Measurements from ENCODE around the gene GALNTL6.
"Not testable (repeated sequence)": the region's sequence is repeated elsewhere in the genome, so short reads cannot be mapped to it uniquely, and the experiment has no call there.

Gene GALNTL6

GRCh38 chr4:172675232-172675631 is 862.0 kb downstream of the GALNTL6 start:
- DNase-seq = no peak

GRCh38 chr4:172680691-172681090 is 867.5 kb downstream of the GALNTL6 start:
- DNase-seq = no peak

DNA sequence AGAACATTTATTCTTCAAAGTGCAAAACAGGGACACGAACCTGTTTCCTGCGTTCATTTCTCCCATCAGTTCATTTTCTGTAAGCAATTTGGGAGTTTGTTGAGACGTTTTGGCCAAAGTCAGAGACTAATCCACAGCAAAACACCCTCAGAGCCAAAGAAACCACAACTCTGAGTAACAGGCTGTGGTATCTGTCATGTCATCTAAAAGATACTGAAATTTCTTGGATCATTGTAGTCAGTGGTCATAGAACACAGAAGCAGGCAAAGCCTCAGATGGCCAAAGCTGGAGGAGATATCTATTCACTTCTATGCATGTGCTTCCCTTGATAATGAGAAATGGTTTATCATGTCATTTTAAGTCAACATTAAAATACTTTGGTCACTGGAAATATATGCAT is 869.8 kb downstream of the GALNTL6 start:
- no peak for DNase-seq

DNA sequence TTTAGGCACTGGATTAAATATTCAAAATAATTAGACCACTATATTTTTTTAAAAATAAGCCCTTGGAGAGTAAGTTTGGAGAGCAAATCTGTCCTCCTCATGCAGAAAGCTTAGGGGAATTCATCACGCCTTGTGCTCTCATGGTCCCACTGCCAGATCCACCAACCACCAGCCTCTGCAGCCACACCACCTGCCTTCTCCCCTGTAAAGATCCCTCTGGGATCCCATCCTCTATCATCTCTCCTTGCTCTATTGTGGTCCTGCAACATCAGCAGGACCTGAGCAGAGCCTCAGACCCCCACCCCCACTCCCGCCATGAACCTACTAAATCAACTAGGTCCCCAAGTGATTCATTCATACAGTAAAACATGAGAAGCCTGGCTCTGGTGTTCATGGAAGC is 872.8 kb downstream of the GALNTL6 start:
- no peak for DNase-seq

GRCh38 chr4:172688534-172688933 is 875.3 kb downstream of the GALNTL6 start:
- no peak for DNase-seq

GRCh38 chr4:172691552-172691951 is 878.3 kb downstream of the GALNTL6 start:
- DNase-seq = no peak

DNA sequence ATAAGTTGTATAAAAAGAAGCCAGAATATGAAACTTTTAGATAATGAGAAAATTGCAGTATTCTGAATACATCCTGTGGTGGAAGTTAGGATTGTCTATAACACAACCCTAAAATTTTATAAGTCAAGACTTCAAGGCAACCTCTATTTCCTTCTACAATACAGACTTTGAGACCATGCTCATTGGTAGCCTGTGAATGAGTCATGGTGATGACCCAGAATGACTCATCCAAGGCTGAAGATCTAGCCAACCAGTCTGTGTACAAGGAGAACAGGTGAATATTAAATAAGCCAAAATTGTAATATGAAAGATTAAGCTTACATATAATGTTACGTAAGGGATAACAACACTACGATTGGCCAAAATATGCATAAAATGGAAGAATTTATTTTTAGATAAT is 879.5 kb downstream of the GALNTL6 start:
- no peak for DNase-seq

DNA sequence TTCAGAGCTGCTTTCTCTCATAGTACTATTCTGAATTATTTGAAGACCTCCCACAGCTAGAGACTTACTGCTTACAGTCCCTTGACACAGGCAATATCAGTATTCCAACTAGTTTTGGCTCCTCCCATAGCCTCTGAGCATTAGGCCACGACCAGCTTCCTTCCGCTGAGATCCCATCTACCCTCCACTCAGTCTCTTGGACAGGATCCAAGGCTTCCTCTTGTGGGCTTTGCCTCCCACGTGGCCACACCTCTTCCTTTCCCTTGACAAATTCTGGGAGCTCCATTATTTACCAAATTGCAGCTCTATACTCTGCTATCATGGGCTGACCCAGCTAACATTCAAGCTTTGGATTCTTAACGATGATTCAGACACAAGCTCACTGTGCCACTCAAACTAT is 885.1 kb downstream of the GALNTL6 start:
- DNase-seq = no peak

DNA sequence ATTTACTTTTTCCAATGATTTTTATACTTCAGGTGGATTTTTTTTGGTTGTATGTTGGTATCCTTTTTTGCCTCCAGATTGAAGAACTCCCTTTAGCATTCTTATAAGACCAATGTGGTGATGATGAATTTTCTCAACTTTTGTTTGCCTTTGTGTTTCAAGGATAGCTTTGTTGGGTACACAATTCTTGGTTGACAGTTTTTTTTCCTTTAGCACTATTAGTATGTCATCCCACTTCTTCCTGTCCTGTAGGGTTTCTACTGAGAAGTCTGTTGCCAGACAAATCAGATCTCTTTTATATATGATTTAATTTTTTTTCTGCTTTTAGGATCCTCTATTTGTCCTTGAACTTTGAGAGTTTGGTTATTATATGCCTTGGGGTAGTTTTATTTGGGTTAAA is 892.4 kb downstream of the GALNTL6 start:
- DNase-seq = no peak

DNA sequence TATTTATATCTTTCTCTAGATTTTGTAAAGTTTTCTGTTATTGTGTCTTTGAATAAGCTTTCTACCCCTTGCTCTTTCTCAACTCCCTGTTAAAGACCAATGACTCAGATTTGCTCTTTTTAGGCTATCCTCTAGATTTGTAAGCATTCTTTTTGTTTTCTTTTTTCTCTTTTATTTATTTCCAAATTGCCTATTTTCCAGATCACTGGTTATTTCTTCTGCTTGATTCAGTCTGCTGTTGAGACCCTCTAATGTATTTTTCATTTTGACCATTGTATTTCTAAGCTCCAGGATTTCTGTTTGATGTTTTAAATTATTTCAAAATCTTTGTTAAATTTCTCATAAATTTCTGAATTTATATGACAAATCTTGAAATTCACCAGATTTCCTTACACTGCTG is 892.8 kb downstream of the GALNTL6 start:
- no peak for DNase-seq

DNA sequence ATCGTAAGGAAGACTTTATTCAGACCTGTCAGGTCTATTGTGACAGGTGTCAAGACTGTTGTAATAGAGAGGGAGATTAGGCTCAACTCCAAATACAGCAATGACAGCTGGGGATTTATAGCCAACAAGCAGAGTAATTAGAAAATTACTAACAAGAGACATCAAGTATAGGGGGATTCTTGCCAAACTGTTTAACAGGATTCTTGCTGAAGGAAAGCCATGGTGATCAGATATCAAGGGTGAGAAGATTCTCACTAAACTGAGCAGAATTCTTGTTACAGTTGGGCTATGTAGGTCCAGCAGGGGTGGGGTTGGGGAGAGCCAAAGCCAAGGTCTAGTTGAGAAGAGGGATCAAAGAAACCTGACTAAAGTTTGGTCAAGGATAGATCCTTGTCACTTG is 894.4 kb downstream of the GALNTL6 start:
- no peak for DNase-seq

- no peak for DNase-seq
Observed at GRCh38 chr4:172708184-172708583, 895.0 kb downstream of the GALNTL6 start.

GRCh38 chr4:172709376-172709775 is 896.2 kb downstream of the GALNTL6 start:
- DNase-seq = no peak

DNA sequence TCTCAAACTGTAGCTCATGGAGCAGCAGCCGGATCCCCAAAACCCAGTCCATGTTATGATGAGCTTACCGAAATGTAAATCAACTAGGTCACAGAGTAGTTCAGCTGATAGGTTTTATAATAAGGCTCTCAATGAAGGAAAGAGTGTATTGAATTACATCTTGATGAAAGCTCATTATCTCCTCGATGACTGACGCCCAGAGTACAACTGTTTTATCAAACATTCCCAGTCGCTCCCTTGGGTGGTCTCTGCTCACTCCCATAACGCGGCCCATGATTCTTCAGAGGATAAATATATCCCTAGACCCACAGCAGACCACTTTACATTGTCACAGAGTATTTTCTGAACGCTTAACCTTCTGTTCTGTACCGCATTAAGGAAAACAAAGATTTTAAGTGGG is 903.1 kb downstream of the GALNTL6 start:
- DNase-seq = no peak

DNA sequence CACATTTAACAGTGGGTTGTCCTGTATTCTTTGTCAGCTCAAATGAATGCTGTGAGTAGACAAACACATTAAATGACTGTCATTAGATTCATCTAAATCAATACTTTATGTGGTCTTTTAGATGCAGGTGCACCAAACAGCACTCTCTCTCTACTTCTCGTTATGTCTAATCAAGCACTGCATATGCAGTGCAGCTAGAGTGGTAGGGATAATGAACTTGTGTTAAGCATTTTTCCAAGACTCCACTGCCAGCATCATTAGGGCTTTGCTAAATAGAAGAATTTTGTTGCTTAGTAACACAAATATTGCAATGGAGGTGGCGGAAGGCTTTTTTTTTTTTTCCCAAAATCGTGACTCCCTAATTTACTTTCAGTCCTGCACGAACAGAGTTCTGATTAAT is 908.5 kb downstream of the GALNTL6 start:
- DNase-seq = no peak

- no peak for DNase-seq
Observed at GRCh38 chr4:172725581-172725980, 912.4 kb downstream of the GALNTL6 start.

DNA sequence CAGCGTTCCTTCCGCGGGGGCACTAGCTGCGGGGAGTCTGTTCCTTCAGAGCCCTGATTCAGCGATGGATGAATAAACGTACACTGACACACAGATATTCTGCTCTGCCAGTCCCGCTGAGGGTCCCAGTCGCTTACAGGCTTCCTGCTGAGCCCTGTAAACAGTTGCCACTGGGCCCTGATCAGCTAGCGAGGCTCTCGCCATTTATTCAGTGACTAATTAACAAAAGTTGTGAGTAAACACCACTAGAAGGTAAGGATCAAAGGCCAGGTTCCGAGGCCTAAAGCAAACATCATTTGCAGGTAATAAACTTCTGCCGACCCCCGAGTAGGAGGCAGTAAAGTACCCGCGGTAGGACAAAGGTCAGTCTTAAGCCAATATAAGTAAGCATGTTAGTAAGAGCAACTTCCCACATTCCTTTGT is 912.8 kb downstream of the GALNTL6 start:
- DNase-seq = peak; percentile 21

GRCh38 chr4:172727631-172728030 is 914.4 kb downstream of the GALNTL6 start:
- no peak for DNase-seq

GRCh38 chr4:172733645-172734044 is 920.4 kb downstream of the GALNTL6 start:
- DNase-seq = not testable (repeated sequence)

GRCh38 chr4:172734555-172734954 is 921.4 kb downstream of the GALNTL6 start:
- no peak for DNase-seq

- no peak for DNase-seq
Observed at GRCh38 chr4:172736046-172736445, 922.8 kb downstream of the GALNTL6 start.

DNA sequence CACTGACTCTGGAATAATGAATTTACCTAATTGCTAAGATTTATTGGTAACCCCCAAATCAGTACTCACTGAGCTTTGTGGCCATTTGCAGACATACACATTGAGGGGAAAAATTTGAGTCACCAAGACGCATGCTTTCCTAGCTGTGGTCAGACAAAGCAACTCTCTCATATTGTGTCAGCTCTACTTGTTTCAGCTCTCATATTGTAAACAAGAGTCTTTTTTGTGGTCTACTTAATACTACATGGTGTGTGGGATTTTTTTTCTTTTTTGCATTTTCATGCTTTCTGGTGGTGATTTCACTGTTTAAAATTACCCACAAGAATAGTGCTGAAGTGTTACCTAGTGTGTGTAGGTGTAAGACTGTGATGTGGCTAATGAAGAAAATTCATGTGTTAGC is 927.2 kb downstream of the GALNTL6 start:
- DNase-seq = no peak

GRCh38 chr4:172750910-172751309 is 937.7 kb downstream of the GALNTL6 start:
- no peak for DNase-seq

DNA sequence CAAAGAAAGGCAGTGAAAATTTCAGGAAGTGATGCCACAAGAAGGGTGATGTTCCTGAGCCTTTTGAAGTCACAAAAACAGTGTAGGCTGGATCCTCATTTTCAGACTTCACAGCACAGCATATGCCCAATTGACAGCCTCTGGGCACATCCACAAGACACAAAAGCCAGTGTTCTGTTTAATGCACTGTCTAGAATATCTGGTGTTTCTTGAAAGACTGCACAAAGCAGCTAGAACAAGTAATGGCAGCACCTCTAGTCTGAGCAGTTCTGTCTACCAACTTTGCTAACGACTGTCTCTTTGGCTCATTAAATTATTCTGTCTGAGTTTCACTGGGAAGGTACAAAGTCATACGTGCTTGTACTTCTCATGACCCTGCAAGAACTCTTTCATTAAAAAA is 938.3 kb downstream of the GALNTL6 start:
- DNase-seq = no peak

DNA sequence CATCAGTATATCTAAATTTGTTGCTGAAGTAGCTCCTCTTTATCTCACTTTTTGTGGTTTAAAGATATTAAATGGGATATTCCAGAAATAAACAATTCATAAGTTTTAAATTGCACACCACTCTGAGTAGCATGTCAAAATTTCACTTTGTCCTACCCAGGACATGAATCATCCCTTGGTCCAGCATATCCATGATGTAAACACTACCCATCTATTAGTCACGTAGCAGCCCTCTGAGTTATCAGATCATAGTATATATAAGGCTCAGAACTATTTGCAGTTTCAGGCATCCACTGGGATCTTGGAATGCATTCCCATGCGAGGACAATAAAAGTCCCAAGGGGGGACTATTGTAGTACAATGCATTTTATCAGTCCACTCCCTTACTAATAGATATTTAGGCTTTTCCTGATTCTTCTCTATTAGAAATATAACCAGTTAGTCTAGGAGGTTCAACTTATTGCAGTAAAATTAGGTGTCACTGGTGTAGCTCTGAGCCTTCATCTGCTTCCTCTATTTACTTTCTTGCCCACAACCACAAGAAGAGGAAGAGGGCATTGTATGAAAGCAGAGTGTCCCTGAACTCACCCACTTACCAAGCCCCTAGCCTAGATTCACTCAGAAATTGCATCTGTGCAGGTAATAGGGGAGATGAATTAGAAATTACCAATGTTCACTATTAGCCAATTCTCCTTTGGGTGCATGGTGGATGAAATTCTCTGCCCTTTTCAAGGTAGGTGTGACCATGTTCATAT is 945.6 kb downstream of the GALNTL6 start:
- no peak for DNase-seq
